H9 (cell line): Measurements from ENCODE around the gene NMRK1. TPM values are rescaled to one million over a fixed set of nuclear protein-coding genes. Genes with fewer than 3 reads are reported as not detected.

ENCODE experiments used
- DNase-seq: peaks from one replicate; pipeline ENCODE4 v3.0.0-alpha.2; 2017
- H2AFZ ChIP-seq: one replicate; pipeline ENCODE4 v1.6.1; 2013; ENCODE audit warnings: mild to moderate bottlenecking, low read length, control low read depth, moderate library complexity
- H2AK5ac ChIP-seq: 2 replicates; pipeline ENCODE4 v1.6.1; 2013; ENCODE audit warnings: low read length, control low read depth, mixed read lengths; ENCODE audit not compliant: insufficient read length
- H2BK120ac ChIP-seq: one replicate; pipeline ENCODE4 v1.6.1; 2013; ENCODE audit warnings: low read depth, mild to moderate bottlenecking, low read length, control low read depth, inconsistent platforms; ENCODE audit not compliant: poor library complexity, severe bottlenecking
- H2BK12ac ChIP-seq: 2 replicates; pipeline ENCODE4 v1.6.1; 2013; ENCODE audit warnings: low read length, control low read depth, mixed read lengths, low read depth; ENCODE audit not compliant: insufficient read length
- H2BK15ac ChIP-seq: 2 replicates; pipeline ENCODE4 v1.6.1; 2013; ENCODE audit warnings: low read depth, low read length, control low read depth
- H2BK20ac ChIP-seq: one replicate; pipeline ENCODE4 v1.6.1; 2013; ENCODE audit warnings: low read depth, mild to moderate bottlenecking, low read length, control low read depth, inconsistent platforms; ENCODE audit not compliant: poor library complexity, severe bottlenecking
- H2BK5ac ChIP-seq: 2 replicates; pipeline ENCODE4 v1.6.1; 2013; ENCODE audit warnings: low read length, control low read depth, mixed read lengths; ENCODE audit not compliant: insufficient read length
- H3K14ac ChIP-seq: 2 replicates; pipeline ENCODE4 v1.6.1; 2013; ENCODE audit warnings: low read length, control low read depth; ENCODE audit not compliant: insufficient read depth
- H3K18ac ChIP-seq: 2 replicates; pipeline ENCODE4 v1.6.1; 2013; ENCODE audit warnings: low read depth, mild to moderate bottlenecking, mixed read lengths, low read length, control low read depth; ENCODE audit not compliant: insufficient read length
- H3K23ac ChIP-seq: 2 replicates; pipeline ENCODE4 v1.6.1; 2013; ENCODE audit warnings: low read length, control low read depth, mixed read lengths, low read depth; ENCODE audit not compliant: insufficient read length
- H3K23me2 ChIP-seq: 2 replicates; pipeline ENCODE4 v1.6.1; 2013; ENCODE audit warnings: low read depth, mild to moderate bottlenecking, mixed read lengths, low read length, control low read depth; ENCODE audit not compliant: insufficient read length, poor library complexity, severe bottlenecking
- H3K27ac ChIP-seq: 2 replicates; pipeline ENCODE4 v1.5.1; 2013; ENCODE audit warnings: low read length, control low read depth, mixed read lengths, low read depth; ENCODE audit not compliant: insufficient read length
- H3K27me3 ChIP-seq: 2 replicates; pipeline ENCODE4 v1.6.1; 2013; ENCODE audit warnings: low read length, control low read depth, inconsistent platforms; ENCODE audit not compliant: insufficient read depth
- H3K4ac ChIP-seq: 2 replicates; pipeline ENCODE4 v1.6.1; 2013; ENCODE audit warnings: low read depth, mild to moderate bottlenecking, control low read depth, inconsistent platforms, low read length, moderate library complexity
- H3K4me1 ChIP-seq: 2 replicates; pipeline ENCODE4 v1.6.1; 2013; ENCODE audit warnings: low read length, control low read depth, inconsistent platforms; ENCODE audit not compliant: insufficient read depth
- H3K4me2 ChIP-seq: 2 replicates; pipeline ENCODE4 v1.6.1; 2013; ENCODE audit warnings: low read length, control low read depth, mixed read lengths; ENCODE audit not compliant: insufficient read length, insufficient read depth
- H3K56ac ChIP-seq: 2 replicates; pipeline ENCODE4 v1.6.1; 2013; ENCODE audit warnings: low read depth, mild to moderate bottlenecking, mixed read lengths, low read length, control low read depth; ENCODE audit not compliant: insufficient read length
- H3K79me1 ChIP-seq: 2 replicates; pipeline ENCODE4 v1.6.1; 2013; ENCODE audit warnings: low read depth, mild to moderate bottlenecking, moderate library complexity, low read length, control low read depth, inconsistent platforms; ENCODE audit not compliant: insufficient read depth, poor library complexity, severe bottlenecking
- H3K79me2 ChIP-seq: 2 replicates; pipeline ENCODE4 v1.6.1; 2013; ENCODE audit warnings: low read length, control low read depth, inconsistent platforms; ENCODE audit not compliant: insufficient read depth
- H3K9ac ChIP-seq: 2 replicates; pipeline ENCODE4 v1.6.1; 2013; ENCODE audit warnings: low read length, control low read depth, mixed read lengths; ENCODE audit not compliant: insufficient read length; ENCODE audit errors: extremely low read depth
- H3K9me3 ChIP-seq: one replicate; pipeline ENCODE4 v1.6.1; 2013; ENCODE audit warnings: low read depth, low read length, inconsistent platforms; ENCODE audit not compliant: control insufficient read depth
- H3T11ph ChIP-seq: one replicate; pipeline ENCODE4 v1.6.1; 2013; ENCODE audit warnings: mild to moderate bottlenecking, low read length, control low read depth, inconsistent platforms
- H4K20me1 ChIP-seq: one replicate; pipeline ENCODE4 v1.6.1; 2013; ENCODE audit not compliant: control insufficient read depth, insufficient read length, insufficient read depth
- H4K5ac ChIP-seq: 2 replicates; pipeline ENCODE4 v1.6.1; 2013; ENCODE audit warnings: low read depth, mild to moderate bottlenecking, mixed read lengths, low read length, control low read depth; ENCODE audit not compliant: insufficient read length
- H4K8ac ChIP-seq: replicated peaks from 2 replicates; pipeline ENCODE4 v1.6.1; 2013; ENCODE audit warnings: low read length, control low read depth, mixed read lengths, low read depth; ENCODE audit not compliant: insufficient read length
- H4K91ac ChIP-seq: 2 replicates; pipeline ENCODE4 v1.6.1; 2013; ENCODE audit warnings: low read depth, mild to moderate bottlenecking, moderate library complexity, mixed read lengths, low read length, control low read depth; ENCODE audit not compliant: insufficient read length
- H3K27ac Mint-ChIP-seq, 3 experiments: 2 replicates in 2 of 3; 3 replicates in 1 of 3; pipeline ENCODE4 v1.8.0; 2020 to 2021; ENCODE audit warnings: mixed read lengths in 3 of 3, mild to moderate bottlenecking in 1 of 3, moderate library complexity in 1 of 3
- H3K27me3 Mint-ChIP-seq: 2 replicates; pipeline ENCODE4 v1.8.0; 2021; ENCODE audit warnings: low read depth, mild to moderate bottlenecking, moderate library complexity, mixed read lengths
- H3K36me3 Mint-ChIP-seq, 3 experiments: 2 replicates in 2 of 3; 3 replicates in 1 of 3; pipeline ENCODE4 v1.8.0; 2020 to 2021; ENCODE audit warnings: low read depth in 3 of 3, mixed read lengths in 3 of 3; ENCODE audit not compliant: insufficient read depth in 1 of 3
- H3K4me1 Mint-ChIP-seq, 2 experiments: 2 replicates each; pipeline ENCODE4 v1.8.0; 2020; ENCODE audit warnings: mixed read lengths in 2 of 2
- H3K4me3 Mint-ChIP-seq, 2 experiments: 2 replicates in 1 of 2; 3 replicates in 1 of 2; pipeline ENCODE4 v1.8.0; 2020 to 2021; ENCODE audit warnings: mild to moderate bottlenecking in 2 of 2, mixed read lengths in 2 of 2, moderate library complexity in 1 of 2
- H3K9me3 Mint-ChIP-seq, 2 experiments: 2 replicates in 1 of 2; 3 replicates in 1 of 2; pipeline ENCODE4 v1.8.0; 2020; ENCODE audit warnings: mild to moderate bottlenecking in 2 of 2, mixed read lengths in 2 of 2, moderate library complexity in 1 of 2
- WGBS: extraction: QIAGEN DNeasy Blood & Tissue Kit; methylation state at CpG from one replicate; pipeline ENCODE4 v1.1.7; 2013; ENCODE audit warnings: missing lambda C conversion rate, low lambda C conversion rate, mixed read lengths; ENCODE audit not compliant: insufficient read length; ENCODE audit errors: extremely low coverage; 5-methylcytosine and 5-hydroxymethylcytosine counted together
- total RNA-seq: library from RNA; stranded (reverse); gene quantifications from 2 replicates; pipeline ENCODE4 v1.2.1, GENCODE V29; 2021
- TF ChIP-seq, protein P1 (sequence below): fragments of 200-600 bp; sonication (generic); conservative IDR thresholded peaks from 3 replicates; pipeline ENCODE4 v1.8.0; 2021; ENCODE audit warnings: antibody characterized with exemption, mild to moderate bottlenecking

NMRK1 gene
- total RNA-seq, 1 experiment from 2014 or later = 3.0 TPM

DNA sequence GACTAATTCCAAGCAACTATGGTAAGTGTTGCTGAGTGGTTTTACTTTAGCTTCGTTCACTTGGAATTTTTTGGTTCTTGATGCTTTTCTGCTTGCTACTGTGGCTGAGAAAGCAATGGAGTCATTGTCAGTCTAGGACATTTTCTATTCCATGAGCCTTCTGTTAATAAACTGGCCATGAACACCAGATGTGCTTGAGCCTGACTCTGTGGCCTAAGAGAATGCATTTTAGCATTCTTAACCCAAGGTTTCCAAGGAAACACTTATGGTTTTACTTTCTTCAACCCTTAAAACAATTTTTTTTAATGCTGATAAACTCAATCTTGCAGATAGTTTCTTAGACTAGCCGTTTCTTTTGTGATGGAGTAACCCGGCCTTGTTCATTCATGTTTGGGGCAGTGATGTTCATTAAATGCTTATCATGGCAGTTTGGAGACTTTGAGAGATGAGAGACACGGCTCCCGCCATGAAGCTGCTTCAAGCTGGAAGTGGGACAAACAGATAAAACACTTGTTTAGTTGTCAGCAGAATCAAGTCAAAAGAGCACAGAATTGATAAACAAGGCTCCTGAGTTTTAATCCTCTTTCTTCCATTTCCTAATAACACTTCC, 42.8 kb upstream of the NMRK1 start:
- Histone ChIP-seq H2AFZ (no peak overlapping the region), H3K4me1 (no peaks in the 10 kb centered on the region; the same call in 1 of the 2 replicates), H3K79me1 (no peaks in the 10 kb centered on the region), H2BK12ac (no peak overlapping the region), H3K4ac (no peak overlapping the region), H3K23me2 (no peaks in the 10 kb centered on the region), H3K9me3 (no peaks in the 10 kb centered on the region), H3K23ac (no peak overlapping the region), H3K4me2 (no peak overlapping the region), H2AK5ac (no peak overlapping the region), H4K20me1 (no peaks in the 10 kb centered on the region), H2BK120ac (no peak overlapping the region), H2BK5ac (no peak overlapping the region), H4K5ac (no peak overlapping the region), H3K27ac (no peak overlapping the region), H3K56ac (no peak overlapping the region), H4K8ac (no peak overlapping the region), H3K9ac (no peak overlapping the region), H3K79me2 (no peaks in the 10 kb centered on the region), H3K27me3 (no peaks in the 10 kb centered on the region), H3T11ph (no peak overlapping the region), H2BK15ac (no peak overlapping the region), H4K91ac (no peak overlapping the region), H3K14ac (no peak overlapping the region), H3K18ac (no peak overlapping the region), H2BK20ac (no peak overlapping the region)
- Mint-ChIP-seq H3K4me3 (no peak overlapping the region), H3K27ac (0 out of 7 replicates have a peak overlapping the region, but pooled peaks of 1 of the 3 experiments have one; percentile 46), H3K9me3 (no peaks in the 10 kb centered on the region), H3K27me3 (no peaks in the 10 kb centered on the region), H3K4me1 (peaks cover 13 to 16% of the 10 kb centered on the region in 2 experiments), H3K36me3 (0 out of 7 replicates have a peak, but pooled peaks cover 0 to 3% (median 0%) of the 10 kb centered on the region in 3 experiments)
- no CpG with 5 or more reads among the region's 5 CpGs for WGBS
- TF ChIP-seq, protein P1, sequence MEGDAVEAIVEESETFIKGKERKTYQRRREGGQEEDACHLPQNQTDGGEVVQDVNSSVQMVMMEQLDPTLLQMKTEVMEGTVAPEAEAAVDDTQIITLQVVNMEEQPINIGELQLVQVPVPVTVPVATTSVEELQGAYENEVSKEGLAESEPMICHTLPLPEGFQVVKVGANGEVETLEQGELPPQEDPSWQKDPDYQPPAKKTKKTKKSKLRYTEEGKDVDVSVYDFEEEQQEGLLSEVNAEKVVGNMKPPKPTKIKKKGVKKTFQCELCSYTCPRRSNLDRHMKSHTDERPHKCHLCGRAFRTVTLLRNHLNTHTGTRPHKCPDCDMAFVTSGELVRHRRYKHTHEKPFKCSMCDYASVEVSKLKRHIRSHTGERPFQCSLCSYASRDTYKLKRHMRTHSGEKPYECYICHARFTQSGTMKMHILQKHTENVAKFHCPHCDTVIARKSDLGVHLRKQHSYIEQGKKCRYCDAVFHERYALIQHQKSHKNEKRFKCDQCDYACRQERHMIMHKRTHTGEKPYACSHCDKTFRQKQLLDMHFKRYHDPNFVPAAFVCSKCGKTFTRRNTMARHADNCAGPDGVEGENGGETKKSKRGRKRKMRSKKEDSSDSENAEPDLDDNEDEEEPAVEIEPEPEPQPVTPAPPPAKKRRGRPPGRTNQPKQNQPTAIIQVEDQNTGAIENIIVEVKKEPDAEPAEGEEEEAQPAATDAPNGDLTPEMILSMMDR = no peak
- no peak for DNase-seq
